ENCODE data around the gene FAM13A.

GRCh38 chr4:88820698-88821415 is 236.1 kb downstream of the FAM13A start:
- TF ChIP-seq CTCF (IDR thresholded peaks at IDR 0.05; ENCODE audit: low read length) (no peak), EZH2phosphoT487 (IDR thresholded peaks at IDR 0.05; ENCODE audit: low read length) (no peak), EZH2 (optimal IDR thresholded peaks at IDR 0.05; ENCODE audit: low read depth, low read length) (no peak)

Measured in MM.1S (cell line).